Endothelial cell of umbilical vein (primary cell): Measurements from ENCODE around the gene DGKH. TPM values are rescaled to one million over a fixed set of nuclear protein-coding genes. Genes with fewer than 3 reads are reported as not detected.

Experiments used
- BruUV-seq: library from RNA; stranded (reverse); fragments of 400-500 nt; replicated peaks from 2 replicates; lab custom pipeline; 2021; lab: Mats Ljungman, UMichigan
- CTCF ChIA-PET: fragments of 300-600, 350-600 bp; sonication (Branson Sonifier 250); formaldehyde crosslinking; loops from one replicate; lab custom pipeline; 2021; ENCODE audit warnings: antibody characterized with exemption, inconsistent platforms; lab: Charles Lee
- POLR2A ChIA-PET: fragments of 300-600, 350-600 bp; sonication (Branson Sonifier 250); formaldehyde crosslinking; loops from one replicate; lab custom pipeline; 2021; ENCODE audit warnings: antibody characterized with exemption, inconsistent platforms; lab: Charles Lee
- DNase-seq: peaks from one replicate; pipeline ENCODE4 v3.0.0-alpha.2; 2011; ENCODE audit warnings: low read depth, low spot score
- FAIRE-seq: peaks from 2 replicates; lab custom pipeline; 2011; peaks lifted over from hg19 to GRCh38; lab: Jason Lieb, UNC
- H2AFZ ChIP-seq: 2 replicates; pipeline ENCODE4 v1.6.0; 2012; ENCODE audit warnings: low read depth, low read length, control low read depth, inconsistent platforms
- H3K27ac ChIP-seq: 2 replicates; pipeline ENCODE4 v1.5.1; 2011; ENCODE audit warnings: low read depth, mild to moderate bottlenecking, control low read depth, low read length, moderate library complexity; ENCODE audit not compliant: insufficient read depth
- H3K27me3 ChIP-seq, 2 experiments: 2 replicates each; pipeline versions ENCODE4 v1.6.0 to v1.6.1; 2011; ENCODE audit warnings: low read length in 2 of 2, mixed read lengths in 1 of 2; ENCODE audit not compliant: control insufficient read depth in 2 of 2, insufficient read depth in 2 of 2
- H3K36me3 ChIP-seq, 2 experiments: 2 replicates in 1 of 2; 3 replicates in 1 of 2; pipeline ENCODE4 v1.5.1; 2011; ENCODE audit warnings: low read length in 2 of 2, mild to moderate bottlenecking in 1 of 2, moderate library complexity in 1 of 2; ENCODE audit not compliant: control insufficient read depth in 2 of 2, insufficient read depth in 2 of 2; ENCODE audit errors: extremely low read depth in 1 of 2
- H3K4me1 ChIP-seq: 3 replicates; pipeline ENCODE4 v1.5.1; 2011; ENCODE audit warnings: mild to moderate bottlenecking, low read length; ENCODE audit not compliant: control insufficient read depth, insufficient read depth; ENCODE audit errors: extremely low read depth
- H3K4me2 ChIP-seq: 2 replicates; pipeline ENCODE4 v1.6.1; 2011; ENCODE audit warnings: low read length, control low read depth, mixed read lengths; ENCODE audit not compliant: insufficient read depth
- H3K4me3 ChIP-seq, 3 experiments: fragments of 200-600 bp in 1 of 3; sonication (generic), shearing (Covaris generic) in 1 of 3; replicated peaks in 1 of 3; 2 replicates each; pipeline ENCODE4 v1.5.1; 2011 to 2016; ENCODE audit warnings: control low read depth in 3 of 3, low read length in 3 of 3, mild to moderate bottlenecking in 2 of 3, inconsistent platforms in 1 of 3, low read depth in 1 of 3, moderate library complexity in 1 of 3; ENCODE audit not compliant: insufficient read depth in 1 of 3
- H3K79me2 ChIP-seq: 2 replicates; pipeline ENCODE4 v1.6.0; 2012; ENCODE audit warnings: low read length, inconsistent platforms; ENCODE audit not compliant: control insufficient read depth, insufficient read depth
- H3K9ac ChIP-seq: replicated peaks from 2 replicates; pipeline ENCODE3; 2011; ENCODE audit warnings: low read length, control low read depth; ENCODE audit not compliant: insufficient read depth; ENCODE audit errors: extremely low read depth
- H3K9me1 ChIP-seq: replicated peaks from 3 replicates; pipeline ENCODE4 v1.6.0; 2011; ENCODE audit warnings: mild to moderate bottlenecking, low read length; ENCODE audit not compliant: control insufficient read depth, insufficient read depth; ENCODE audit errors: extremely low read depth
- H3K9me3 ChIP-seq: replicated peaks from 2 replicates; pipeline ENCODE4 v1.5.1; 2012; ENCODE audit warnings: low read length, inconsistent platforms; ENCODE audit not compliant: control insufficient read depth, insufficient read depth
- H4K20me1 ChIP-seq: replicated peaks from 2 replicates; pipeline ENCODE3; 2011; ENCODE audit warnings: mild to moderate bottlenecking, low read length; ENCODE audit not compliant: control insufficient read depth, insufficient read depth; ENCODE audit errors: extremely low read depth
- CTCF ChIP-seq, 2 donors: IDR thresholded peaks; 1 replicate in 1 of 2; 2 replicates in 1 of 2; pipeline ENCODE4 v1.5.1; 2011; ENCODE audit warnings: low read length in 2 of 2, mild to moderate bottlenecking in 2 of 2, moderate library complexity in 2 of 2, control low read depth in 1 of 2, inconsistent platforms in 1 of 2, low read depth in 1 of 2; ENCODE audit not compliant: insufficient read depth in 1 of 2; ENCODE audit errors: extremely low read depth in 1 of 2
- EZH2 ChIP-seq: IDR thresholded peaks from 2 replicates; pipeline ENCODE4 v1.6.1; 2012; ENCODE audit warnings: borderline replicate concordance, low read depth, mild to moderate bottlenecking, moderate library complexity, low read length, inconsistent platforms; ENCODE audit not compliant: severe bottlenecking
- FOS ChIP-seq: IDR thresholded peaks from 2 replicates; pipeline ENCODE4 v1.6.1; 2011; ENCODE audit warnings: mild to moderate bottlenecking, low read length, moderate library complexity, borderline replicate concordance; ENCODE audit not compliant: insufficient read depth
- GATA2 ChIP-seq: IDR thresholded peaks from 2 replicates; pipeline ENCODE4 v1.7.0; 2011; ENCODE audit warnings: low read depth, mild to moderate bottlenecking, moderate library complexity, mixed read lengths, low read length; ENCODE audit not compliant: insufficient read length, insufficient read depth
- JUN ChIP-seq: IDR thresholded peaks from 2 replicates; pipeline ENCODE4 v1.6.1; 2011; ENCODE audit warnings: borderline replicate concordance, low read depth; ENCODE audit not compliant: insufficient read length, insufficient read depth
- MYC ChIP-seq: IDR thresholded peaks from one replicate; pipeline ENCODE4 v1.6.1; 2011; ENCODE audit warnings: mild to moderate bottlenecking, low read depth, low read length
- POLR2A ChIP-seq: IDR thresholded peaks from 2 replicates; pipeline ENCODE4 v1.6.1; 2012; ENCODE audit warnings: low read depth, mild to moderate bottlenecking, control low read depth, low read length
- POLR2AphosphoS5 ChIP-seq: IDR thresholded peaks from 2 replicates; pipeline ENCODE4 v1.6.1; 2012; ENCODE audit warnings: low read depth, mild to moderate bottlenecking, control low read depth, low read length, moderate library complexity; ENCODE audit not compliant: insufficient read depth
- dilution Hi-C: fragments of 300-500 bp; cut with MboI; formaldehyde crosslinking; loops from one replicate; pipeline ENCODE4 v1.15.0; 2019; ENCODE audit warnings: low sequenced_read_pairs; ENCODE audit not compliant: extremely low pct_ligation_motif_present
- intact Hi-C: fragments of 100-400 bp; cut with micrococcal nuclease; formaldehyde crosslinking; loops from one replicate; pipeline ENCODE4 v1.10.0; 2022
- polyA plus RNA-seq, 4 experiments: library from polyadenylated mRNA; depleted of rRNA in 3 of 4; stranded (reverse) in 3 of 4; unstranded in 1 of 4; fragments of >200 nt; gene quantifications; 2 replicates each; pipeline versions ENCODE4 v1.2.1 to v1.2.3, GENCODE V29; 2011 to 2012; ENCODE audit warnings: missing spikeins in 1 of 4
- total RNA-seq: library from RNA; stranded (reverse); gene quantifications from 2 replicates; pipeline ENCODE4 v1.2.3, GENCODE V29; 2021
- TF ChIP-seq, protein P1 (sequence below): IDR thresholded peaks from 2 replicates; pipeline ENCODE4 v1.6.1; 2011; ENCODE audit not compliant: insufficient read depth, insufficient read length

Gene DGKH
- total and polyA plus RNA-seq, 2 donors (not counting 3 experiments of a cell fraction or from before 2014, with no cell fraction given): 4.1 to 30.1 TPM

- POLR2A ChIA-PET: no interaction called here
- Histone ChIP-seq H3K9me1 (no peaks in the 10 kb centered on the region), H2AFZ (no peak overlapping the region), H3K36me3 (peaks cover 1 to 4% of the 10 kb centered on the region in 2 experiments), H3K79me2 (peaks cover 52% of the 10 kb centered on the region), H4K20me1 (peaks cover 2% of the 10 kb centered on the region), H3K27ac (no peak overlapping the region), H3K9ac (no peak overlapping the region), H3K4me3 (no peak overlapping the region), H3K9me3 (no peaks in the 10 kb centered on the region), H3K4me1 (no peaks in the 10 kb centered on the region), H3K4me2 (no peak overlapping the region), H3K27me3 (no peaks in the 10 kb centered on the region)
- DNase-seq (no peak), FAIRE-seq (no peak)
- BruUV-seq: no TSS peak
- no peak for TF ChIP-seq EZH2
- no peak for TF ChIP-seq POLR2AphosphoS5
- no peak for TF ChIP-seq POLR2A
- no peak for TF ChIP-seq JUN
- TF ChIP-seq MYC: no peak
- no peak for TF ChIP-seq GATA2
- TF ChIP-seq, protein P1, sequence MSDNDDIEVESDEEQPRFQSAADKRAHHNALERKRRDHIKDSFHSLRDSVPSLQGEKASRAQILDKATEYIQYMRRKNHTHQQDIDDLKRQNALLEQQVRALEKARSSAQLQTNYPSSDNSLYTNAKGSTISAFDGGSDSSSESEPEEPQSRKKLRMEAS: no peak
- TF ChIP-seq FOS: no peak
- TF ChIP-seq CTCF (IDR thresholded peaks at IDR 0.05; ENCODE audit: extremely low read depth in 1 of 2, insufficient read depth in 1 of 2, low read depth in 1 of 2, low read length in 2 of 2): no peak
- dilution Hi-C loops: no loop called here
- intact Hi-C loops: no loop called here
- CTCF ChIA-PET: no interaction called here
These were observed 9.6 kb downstream of the DGKH start for GRCh38 chr13:42057918-42058530.
